GM10847 (cell line): Measurements from ENCODE around the gene PSMD9.

Experiments used
- POLR2A ChIP-seq: IDR thresholded peaks from 2 replicates; pipeline ENCODE4 v1.6.1; 2011; ENCODE audit not compliant: insufficient read length; ENCODE audit errors: extremely low read depth

PSMD9 gene

GRCh38 chr12:121888478-121889273 lies at the start of gene PSMD9:
Gene PSMD9, plus strand, starts transcription at chr12:121888790. Its CDS starts 67 bp downstream, at chr12:121888857.
- peak; percentile 82 for TF ChIP-seq POLR2A

- peak; percentile 19 for TF ChIP-seq POLR2A
These were observed 49.2 kb upstream of the PSMD9 start for GRCh38 chr12:121839106-121839992.

- no peak for TF ChIP-seq POLR2A
These were observed 48.4 kb upstream of the PSMD9 start for GRCh38 chr12:121839993-121840761.

GRCh38 chr12:121843236-121843982 lies 45.2 kb upstream of the PSMD9 start:
- no peak for TF ChIP-seq POLR2A

GRCh38 chr12:121845701-121846100 lies 42.9 kb upstream of the PSMD9 start:
- TF ChIP-seq POLR2A = no peak

GRCh38 chr12:121849211-121849610 lies 39.4 kb upstream of the PSMD9 start:
- TF ChIP-seq POLR2A = no peak

- no peak for TF ChIP-seq POLR2A
These were observed 38.9 kb upstream of the PSMD9 start for GRCh38 chr12:121849665-121850064.

- no peak for TF ChIP-seq POLR2A
These were observed 31.0 kb upstream of the PSMD9 start for GRCh38 chr12:121857322-121858246.

GRCh38 chr12:121858318-121858661 lies 30.3 kb upstream of the PSMD9 start:
- TF ChIP-seq POLR2A = no peak

- no peak for TF ChIP-seq POLR2A
These were observed 29.7 kb upstream of the PSMD9 start, which contains the start of gene HPD for GRCh38 chr12:121858662-121859572. Gene HPD, minus strand, starts transcription at chr12:121858859. Its CDS starts 36 bp downstream, at chr12:121858823.

GRCh38 chr12:121860257-121860656 lies 28.3 kb upstream of the PSMD9 start:
- no peak for TF ChIP-seq POLR2A

- no peak for TF ChIP-seq POLR2A
These were observed 26.8 kb upstream of the PSMD9 start for GRCh38 chr12:121861636-121862254.
